ENCODE data around the gene BSX.

The BSX gene

GRCh38 chr11:122981388-122982264, at the start of gene BSX:
BSX (minus strand) TSS chr11:122981834; CDS start chr11:122981671, 163 bp downstream.
- peak in 2 of 3 experiments; percentile 16 to 43 for DNase-seq (ENCODE audit: low read depth in 3 of 3)

GRCh38 chr11:123030517-123030916, 48.9 kb upstream of the BSX start:
- no peak for DNase-seq (ENCODE audit: low read depth in 3 of 3)

- no peak for DNase-seq (ENCODE audit: low read depth in 3 of 3)
Observed at GRCh38 chr11:123020968-123021367, 39.3 kb upstream of the BSX start.

GRCh38 chr11:123018702-123019101, 37.1 kb upstream of the BSX start:
- DNase-seq (ENCODE audit: low read depth in 3 of 3): no peak

DNA sequence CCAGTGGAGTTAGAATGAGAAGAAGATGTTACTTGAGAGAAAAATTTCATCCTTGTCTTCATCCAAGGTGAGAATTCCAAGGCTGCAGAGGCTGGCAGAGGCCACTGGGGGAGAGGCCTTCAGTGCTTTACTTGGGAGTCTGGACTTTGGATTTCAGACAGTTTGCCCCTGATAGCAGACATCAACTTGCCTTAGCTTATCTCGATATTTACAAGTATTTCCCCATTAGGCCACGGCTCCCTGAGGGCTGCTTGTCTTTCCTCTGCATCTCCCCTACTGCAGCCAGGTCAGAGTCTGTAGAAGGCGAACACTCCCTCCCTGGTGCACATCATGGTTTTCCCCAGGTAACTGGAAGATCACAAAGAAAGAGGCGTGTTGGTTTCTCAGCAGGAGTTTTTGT, 29.9 kb upstream of the BSX start:
- no peak for DNase-seq (ENCODE audit: low read depth in 3 of 3)

DNA sequence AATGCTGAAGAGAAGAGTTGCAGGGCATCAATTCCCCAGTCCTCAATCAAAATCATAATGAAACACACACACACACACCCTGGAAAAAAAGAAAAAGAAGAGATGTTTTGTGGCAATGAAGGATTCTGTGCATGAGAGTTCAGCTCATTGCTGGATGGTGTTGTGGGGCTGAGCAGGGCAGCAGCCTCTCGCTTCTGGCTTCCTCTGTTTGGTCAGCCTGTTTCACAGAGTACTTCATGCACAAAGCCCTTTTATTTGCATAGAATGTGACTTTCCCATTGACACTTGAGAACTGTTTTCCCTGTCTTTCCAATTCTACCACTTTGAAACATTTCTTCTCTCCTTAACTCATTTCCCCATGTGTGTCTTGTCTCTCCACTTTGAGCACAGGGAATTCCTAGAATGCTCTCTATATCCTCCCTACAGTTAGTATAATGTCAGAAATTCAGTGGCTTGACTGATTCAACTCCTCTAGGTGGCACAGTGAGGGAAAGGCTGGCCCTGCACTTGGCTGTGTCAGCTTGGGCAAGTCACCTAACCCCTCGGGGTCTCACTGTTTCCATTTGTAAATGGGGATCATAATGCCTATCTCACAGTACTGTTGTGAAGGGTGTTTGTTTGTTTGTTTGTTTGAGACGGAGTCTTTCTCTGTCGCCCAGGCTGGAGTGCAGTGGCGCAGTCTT, 25.4 kb upstream of the BSX start:
- no peak for DNase-seq (ENCODE audit: low read depth in 3 of 3)

- no peak for DNase-seq (ENCODE audit: low read depth in 3 of 3)
Observed at GRCh38 chr11:123000721-123001120, 19.1 kb upstream of the BSX start.

GRCh38 chr11:122998727-122999366, 17.2 kb upstream of the BSX start:
- DNase-seq (ENCODE audit: low read depth in 3 of 3): no peak

GRCh38 chr11:122995526-122995925, 13.9 kb upstream of the BSX start:
- DNase-seq (ENCODE audit: low read depth in 3 of 3): no peak

DNA sequence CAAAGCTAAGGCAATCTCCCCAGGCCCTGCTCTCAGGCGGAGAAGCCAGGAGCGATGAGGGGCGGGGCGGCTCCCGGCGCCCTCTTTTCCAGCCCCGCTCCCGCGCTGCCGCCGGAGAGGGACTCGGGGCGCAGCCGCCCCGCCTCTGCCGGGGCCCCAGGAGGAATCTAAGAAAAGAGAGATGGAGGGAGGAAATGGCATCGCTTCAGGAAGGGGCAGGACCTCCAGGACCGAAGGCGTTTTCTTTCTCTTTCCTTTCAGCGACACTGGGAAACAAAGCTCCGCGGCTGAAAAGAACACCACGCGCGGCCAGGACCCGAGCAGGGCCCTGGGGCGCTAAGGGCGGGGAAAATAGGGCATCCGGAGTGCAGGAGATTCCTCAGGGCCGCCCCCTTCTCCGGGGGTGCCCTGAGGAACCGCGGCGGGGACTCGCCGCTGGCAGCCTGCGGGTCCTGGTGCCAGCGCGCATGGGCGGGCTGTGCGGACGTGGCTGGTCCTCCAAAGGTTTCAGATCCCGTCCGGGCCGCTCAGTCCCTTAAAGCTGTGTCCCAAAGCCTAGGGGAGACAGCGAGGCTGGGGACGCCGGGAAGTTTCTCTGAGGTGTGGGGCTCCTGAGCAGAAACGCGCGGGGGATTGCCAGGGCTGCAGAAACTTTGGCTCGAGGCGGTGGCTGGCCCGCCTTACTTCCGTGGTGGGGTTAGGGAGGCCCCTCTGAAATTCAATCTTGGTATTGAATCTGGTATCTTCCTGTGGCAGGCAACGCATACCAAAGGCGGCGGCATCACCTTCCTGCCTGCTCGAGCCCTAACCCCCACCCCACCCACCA, 2.8 kb upstream of the BSX start:
- no peak for DNase-seq (ENCODE audit: low read depth in 3 of 3)

DNA sequence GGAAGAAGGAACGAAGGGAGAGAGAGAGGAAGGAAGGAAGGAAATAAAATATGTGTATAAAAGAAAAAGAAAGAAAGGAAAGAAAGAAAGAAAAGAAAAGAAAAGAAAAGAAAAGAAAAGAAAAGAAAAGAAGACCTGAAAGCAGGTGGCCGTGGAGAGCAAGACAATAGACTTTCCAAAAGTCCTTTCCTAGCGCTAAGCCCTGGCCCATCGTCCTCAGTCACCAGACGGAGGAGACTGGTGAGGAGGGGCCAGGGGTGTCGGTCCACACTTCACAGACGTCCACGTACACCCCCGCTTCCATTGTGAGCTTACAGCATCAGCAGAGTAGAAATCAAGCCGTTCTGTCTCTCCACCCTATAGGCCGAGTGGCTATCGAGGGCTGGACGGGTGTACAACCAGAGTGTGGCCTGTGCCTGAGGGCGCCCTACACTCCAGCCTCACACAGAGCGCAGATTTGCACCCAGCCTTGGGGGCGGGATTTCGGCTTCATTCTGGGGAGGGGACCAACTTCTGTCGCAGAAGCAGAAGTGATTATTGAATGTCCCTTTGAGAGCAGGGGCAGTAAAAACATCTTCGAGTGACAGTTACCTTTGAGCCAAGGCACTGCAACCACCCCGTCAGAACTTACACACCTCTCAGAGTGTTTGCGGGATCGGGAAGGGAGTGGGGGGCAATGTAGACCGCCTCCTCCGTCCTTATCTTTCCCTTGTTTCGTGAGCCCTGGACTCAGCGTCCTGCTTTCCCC, 2.0 kb upstream of the BSX start:
- DNase-seq (ENCODE audit: low read depth in 3 of 3): no peak

DNA sequence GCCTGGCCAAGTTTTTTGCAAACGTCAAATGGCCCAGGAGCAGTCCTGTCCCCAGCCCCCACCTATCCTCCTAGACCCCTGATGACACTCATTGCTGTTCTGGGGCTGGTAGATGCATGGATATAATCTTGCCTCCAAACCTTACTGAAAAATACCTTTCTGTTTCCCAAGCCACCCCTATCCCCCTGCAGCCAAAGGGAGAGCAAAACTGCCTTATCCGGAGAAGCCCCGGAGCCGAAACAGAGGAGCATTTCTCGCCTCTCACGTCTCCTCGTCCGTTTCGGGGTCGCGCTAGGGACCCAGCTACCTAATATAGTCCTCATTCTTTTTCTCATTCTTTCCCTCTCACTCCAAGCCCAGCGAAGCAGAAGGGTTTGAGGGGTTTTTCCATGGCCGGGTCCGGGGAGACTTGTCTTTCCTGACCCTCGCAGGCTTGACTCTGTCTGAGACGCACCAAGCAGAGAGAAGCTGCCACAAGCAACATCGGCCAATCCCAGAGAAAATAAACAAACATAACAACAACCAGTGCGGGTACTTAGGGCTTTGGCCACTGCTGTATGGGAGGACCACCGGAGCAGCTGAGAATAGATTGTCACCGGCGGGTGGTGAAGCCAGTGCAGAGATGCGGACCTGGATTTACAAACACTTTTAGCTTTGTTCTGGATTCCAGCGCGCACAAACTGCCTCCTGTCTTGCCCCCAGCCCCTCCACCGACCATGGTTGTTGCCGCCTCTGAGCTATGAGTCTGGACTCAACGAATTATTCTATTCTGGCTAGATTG, 1.6 kb downstream of the BSX start:
- DNase-seq (ENCODE audit: low read depth in 3 of 3): no peak

DNA sequence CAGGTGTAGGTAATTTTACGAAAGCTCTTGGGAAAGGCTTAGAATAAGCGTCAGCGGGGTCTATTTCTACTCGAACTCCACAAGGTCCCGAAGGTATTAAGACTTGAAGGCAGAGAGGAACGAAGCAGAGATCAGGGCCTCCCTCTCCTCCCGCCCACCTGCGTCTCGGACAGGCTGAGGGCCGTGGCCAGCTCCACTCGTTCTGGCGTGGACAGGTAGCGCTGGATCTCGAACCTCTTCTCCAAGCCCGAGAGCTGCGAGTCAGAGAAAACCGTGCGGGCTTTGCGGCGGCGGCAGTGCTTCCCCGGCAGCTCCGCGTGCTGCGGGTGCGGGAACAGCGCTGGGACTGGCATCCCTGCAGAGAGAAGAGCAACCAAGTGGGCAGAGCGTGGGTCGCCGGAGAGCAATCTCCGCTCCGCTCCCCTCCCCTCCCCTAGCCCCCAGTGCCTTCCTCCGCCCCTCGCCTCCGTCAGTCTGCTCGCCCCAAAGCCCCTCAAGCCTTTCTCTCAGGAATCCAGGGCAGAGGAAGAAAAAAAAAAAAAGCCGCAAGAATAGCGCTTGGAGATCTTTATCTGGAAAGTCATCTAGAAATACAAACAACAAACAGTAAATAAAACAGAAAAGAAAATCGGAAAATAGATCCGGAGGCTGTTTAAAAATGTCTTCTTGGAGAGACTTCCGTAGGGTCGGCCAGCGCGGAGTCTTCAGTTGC, 2.4 kb downstream of the BSX start:
- no peak for DNase-seq (ENCODE audit: low read depth in 3 of 3)

- no peak for DNase-seq (ENCODE audit: low read depth in 3 of 3)
Observed at GRCh38 chr11:122978299-122978620, 3.4 kb downstream of the BSX start.

GRCh38 chr11:122977470-122978298, 4.0 kb downstream of the BSX start:
- DNase-seq (ENCODE audit: low read depth in 3 of 3): no peak

GRCh38 chr11:122976734-122977469, 4.7 kb downstream of the BSX start:
- DNase-seq (ENCODE audit: low read depth in 3 of 3): no peak

DNA sequence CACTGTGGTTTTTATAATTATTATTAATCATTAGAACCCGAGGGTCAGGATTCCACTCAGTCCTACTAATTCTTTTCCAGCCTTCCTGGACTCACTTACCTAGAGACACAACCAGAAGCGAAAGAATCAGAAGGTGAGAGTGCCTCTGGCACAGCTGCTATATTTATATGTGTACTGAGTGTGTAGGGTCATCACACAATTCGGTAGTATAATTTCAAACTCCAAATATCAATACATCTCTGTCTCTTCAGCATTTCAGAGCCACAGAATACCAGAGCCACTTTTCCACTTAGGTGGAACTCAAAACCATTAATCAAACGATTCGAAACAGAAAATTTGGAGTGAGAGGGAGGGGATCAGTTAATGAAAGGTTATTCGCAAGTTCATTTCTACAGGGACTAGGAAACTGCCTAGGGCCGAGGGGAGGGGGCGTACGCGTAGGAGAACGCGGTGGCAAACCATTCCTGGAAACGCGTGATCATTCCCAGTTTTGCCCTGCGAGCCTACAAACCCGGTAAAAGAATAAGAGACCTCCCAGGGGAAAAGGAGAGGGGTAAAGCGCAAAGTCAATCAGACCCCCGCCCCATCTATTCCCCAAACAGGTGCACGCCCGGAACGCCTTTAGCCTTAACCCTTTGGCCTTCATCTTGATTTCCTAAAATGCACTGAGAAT, 5.4 kb downstream of the BSX start:
- DNase-seq (ENCODE audit: low read depth in 3 of 3): no peak

DNA sequence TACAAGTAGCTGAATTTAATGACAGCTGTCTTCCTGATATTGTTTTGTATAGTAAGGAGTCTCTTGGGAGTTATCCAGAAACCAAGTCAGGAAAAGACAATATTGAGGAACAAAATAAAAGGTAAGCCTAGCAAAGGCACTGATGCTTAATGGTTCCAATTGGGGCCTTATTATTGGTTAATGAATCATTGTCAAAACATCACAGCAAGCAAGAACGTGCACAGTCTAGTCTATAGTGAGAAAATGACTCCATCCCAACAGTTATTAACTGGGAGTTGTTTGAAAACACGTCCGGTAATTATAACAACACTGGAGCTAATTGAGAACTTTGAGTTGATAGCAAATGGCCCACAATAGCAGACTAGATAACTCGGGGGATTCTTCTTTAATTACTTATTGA, 17.7 kb downstream of the BSX start:
- no peak for DNase-seq (ENCODE audit: low read depth in 3 of 3)

Measured in stimulated activated CD4-positive, alpha-beta T cell treated with anti-CD3 and anti-CD28 coated beads, TNF-alpha, amount 100 ng/mL, for 4 hours (primary cell).